Nucleus accumbens (tissue), 56 donors: ENCODE measurements around the gene LRRC32.

Experiments used
- DNase-seq, 56 donors: peaks; one replicate each; lab custom pipeline; 2025; lab: John Stamatoyannopoulos, UW

Gene LRRC32, protein sequence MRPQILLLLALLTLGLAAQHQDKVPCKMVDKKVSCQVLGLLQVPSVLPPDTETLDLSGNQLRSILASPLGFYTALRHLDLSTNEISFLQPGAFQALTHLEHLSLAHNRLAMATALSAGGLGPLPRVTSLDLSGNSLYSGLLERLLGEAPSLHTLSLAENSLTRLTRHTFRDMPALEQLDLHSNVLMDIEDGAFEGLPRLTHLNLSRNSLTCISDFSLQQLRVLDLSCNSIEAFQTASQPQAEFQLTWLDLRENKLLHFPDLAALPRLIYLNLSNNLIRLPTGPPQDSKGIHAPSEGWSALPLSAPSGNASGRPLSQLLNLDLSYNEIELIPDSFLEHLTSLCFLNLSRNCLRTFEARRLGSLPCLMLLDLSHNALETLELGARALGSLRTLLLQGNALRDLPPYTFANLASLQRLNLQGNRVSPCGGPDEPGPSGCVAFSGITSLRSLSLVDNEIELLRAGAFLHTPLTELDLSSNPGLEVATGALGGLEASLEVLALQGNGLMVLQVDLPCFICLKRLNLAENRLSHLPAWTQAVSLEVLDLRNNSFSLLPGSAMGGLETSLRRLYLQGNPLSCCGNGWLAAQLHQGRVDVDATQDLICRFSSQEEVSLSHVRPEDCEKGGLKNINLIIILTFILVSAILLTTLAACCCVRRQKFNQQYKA

DNA sequence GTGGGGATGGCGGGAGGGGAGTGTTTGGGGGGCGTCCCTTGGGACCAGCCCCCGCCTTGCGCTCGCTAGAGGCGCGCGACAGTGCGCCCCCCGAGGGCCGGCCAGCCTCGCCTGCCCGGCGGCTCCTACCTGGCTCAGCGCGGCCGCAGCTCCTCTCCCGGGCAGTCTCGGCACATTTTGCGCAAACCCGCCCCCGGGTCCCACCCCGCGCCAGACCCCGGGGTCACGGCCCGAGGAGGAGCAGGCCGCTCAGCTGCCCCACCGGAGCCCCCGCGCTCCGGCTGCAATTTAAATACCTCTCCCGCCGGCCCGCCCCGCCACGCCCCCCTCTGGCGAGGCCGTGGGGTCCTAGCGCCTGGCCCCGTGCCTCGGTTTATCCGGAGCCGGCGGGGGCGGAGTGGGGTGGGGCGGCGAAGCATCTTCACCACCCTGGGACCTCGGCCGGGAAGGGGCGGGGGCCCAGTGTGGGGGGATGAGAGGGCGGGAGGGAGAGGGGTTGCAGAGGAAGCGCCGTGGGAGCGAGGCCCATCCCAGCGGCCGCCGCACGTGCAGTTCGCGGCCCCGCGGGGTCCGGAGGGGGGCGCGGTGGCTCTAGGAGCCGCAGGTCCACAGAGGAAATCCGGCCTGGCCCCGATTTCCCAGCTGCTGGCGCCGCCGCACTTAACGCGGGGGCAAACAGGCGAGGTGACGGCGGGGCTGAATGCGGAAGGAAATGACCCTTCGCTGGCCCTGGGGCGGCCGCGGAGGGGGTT is at the start of gene LRRC32:
Gene LRRC32, minus strand, starts transcription at position 263 of the 752 bp plus-strand sequence. CDS start 4,793 bp downstream, outside the sequence.
- DNase-seq = peak in 2 of 56 donors; percentile 4 to 36

GRCh38 chr11:76719686-76720085 is 49.1 kb upstream of the LRRC32 start:
- no peak for DNase-seq

- DNase-seq = no peak
Observed at GRCh38 chr11:76719281-76719680, 48.7 kb upstream of the LRRC32 start.

GRCh38 chr11:76717816-76718215 is 47.3 kb upstream of the LRRC32 start:
- no peak for DNase-seq

DNA sequence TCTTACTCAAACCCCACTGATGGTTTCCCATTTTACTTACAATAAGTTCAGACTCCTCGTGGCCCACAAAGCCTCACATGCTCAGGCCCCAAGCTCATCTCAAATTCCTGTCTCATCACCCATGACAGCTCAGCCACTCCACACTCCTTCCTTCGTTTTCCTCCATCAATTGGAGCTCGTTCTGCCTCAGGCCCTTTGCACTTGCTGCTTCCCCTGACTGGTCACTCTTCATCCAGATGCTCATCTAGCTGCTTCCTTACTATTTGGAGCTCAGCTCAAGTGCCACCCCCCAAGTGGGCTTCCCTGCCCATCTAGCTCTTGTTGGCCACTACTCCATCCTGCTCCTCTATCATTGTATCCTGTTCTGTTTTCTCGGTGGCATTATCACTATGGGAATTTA is 46.8 kb upstream of the LRRC32 start:
- DNase-seq = no peak

DNA sequence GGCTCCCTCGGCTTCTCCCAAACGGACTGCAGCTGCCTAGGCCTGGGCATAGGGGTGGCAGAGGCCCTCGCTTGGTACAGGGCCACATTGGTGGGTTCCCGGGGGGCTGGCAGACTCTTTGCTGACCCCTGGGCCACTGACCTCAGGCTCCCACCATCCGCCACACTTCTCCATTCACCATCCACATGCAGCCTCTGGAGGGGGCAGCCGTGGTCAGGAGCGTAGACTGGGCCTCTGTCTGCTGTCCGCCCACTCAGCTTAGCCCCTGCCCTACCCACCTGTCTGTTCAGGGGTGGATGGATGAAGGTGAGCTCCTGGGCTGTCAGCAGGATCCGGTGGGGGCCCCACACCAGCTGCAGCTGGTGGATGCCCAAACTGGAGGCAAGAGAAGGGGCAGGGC is 45.7 kb upstream of the LRRC32 start:
- DNase-seq = no peak

DNA sequence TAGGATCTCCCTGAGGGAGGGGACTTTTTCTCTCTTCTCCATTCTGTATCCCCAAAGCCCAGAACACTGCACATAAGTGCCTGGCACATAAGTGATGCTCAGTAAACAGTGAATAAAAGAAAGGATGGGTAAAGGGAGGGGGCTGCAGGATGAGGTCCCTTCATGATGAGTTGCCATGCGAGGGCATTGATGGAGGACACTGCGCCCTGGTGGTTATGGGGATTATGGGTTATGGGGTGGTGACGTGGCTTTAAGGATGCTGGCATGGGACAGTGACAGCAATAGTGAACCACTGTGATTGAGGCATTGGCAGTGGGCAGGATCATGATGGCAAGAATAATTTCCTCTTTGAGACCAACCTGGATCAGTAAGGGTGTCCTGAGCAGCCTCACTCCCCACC is 43.9 kb upstream of the LRRC32 start:
- DNase-seq = no peak

DNA sequence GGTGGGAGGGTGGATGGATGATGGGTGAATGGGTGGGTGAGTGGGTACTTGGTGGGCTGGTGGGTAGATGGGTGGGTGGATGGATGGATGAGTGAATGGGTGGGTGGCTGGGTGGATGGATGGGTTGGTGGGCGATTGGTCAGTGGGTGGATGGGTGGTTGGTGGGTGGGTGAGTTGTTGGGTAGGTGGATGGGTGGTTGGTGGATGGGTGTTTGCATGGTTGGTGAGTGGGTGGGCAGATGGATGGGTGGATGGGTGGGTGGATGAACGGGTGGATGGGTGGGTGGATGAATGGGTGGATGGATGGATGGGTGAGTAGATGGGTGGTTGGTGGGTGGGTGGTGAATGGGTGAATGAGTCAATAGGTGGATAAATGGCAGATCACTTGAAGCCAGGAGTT is 43.0 kb upstream of the LRRC32 start:
- DNase-seq = no peak

GRCh38 chr11:76712125-76712524 is 41.6 kb upstream of the LRRC32 start:
- DNase-seq = no peak

DNA sequence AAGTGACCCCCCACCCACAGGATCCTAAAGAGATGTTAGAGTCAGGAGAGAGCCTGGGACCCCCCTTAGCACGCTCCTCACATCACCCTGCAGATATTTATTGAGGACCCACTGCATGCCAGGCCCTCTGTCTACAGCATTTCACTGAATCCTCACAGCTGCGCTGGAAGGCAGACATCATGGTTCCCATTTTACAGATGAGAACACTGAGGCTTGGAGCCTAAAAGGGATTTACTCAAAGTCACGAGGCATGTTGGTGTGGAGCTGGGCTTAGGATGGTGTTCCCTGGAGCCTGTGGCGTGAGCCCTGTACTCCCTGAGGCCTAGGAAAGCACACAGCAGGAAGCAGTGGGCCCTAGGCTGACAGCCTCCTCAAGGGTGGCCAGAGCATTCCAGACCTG is 39.2 kb upstream of the LRRC32 start:
- DNase-seq = no peak

DNA sequence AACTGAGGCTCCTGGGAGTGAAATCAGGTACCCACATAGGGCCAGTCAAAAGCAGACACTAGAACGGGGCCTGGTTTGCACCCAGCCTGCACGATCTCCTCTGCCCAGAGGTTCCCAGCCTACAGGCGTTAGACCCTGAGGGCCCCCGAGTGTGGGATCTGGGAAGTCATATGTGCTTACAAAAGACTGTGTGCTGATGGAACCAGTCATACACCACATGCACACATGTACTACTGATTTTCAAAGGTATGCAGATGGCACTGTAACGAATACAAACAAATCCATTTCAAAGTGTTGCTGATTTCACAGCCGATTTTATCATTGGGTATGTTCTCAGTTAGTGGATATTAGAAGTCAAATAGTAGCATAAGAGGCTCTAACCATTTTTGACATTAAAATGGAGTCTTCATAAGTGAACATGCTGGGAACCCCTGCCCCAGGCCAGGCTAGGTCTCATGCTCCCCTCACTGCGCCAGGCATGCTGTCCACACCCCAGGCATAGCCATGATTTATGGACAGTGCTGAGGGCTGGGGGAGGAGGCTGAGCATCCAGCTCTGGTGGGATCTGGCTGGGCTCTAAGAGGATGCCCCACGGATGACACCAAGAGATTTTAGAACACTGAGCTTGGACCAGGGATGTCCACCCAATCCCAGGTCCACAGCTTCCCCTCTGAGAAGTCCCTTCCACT is 38.6 kb upstream of the LRRC32 start:
- DNase-seq = no peak

DNA sequence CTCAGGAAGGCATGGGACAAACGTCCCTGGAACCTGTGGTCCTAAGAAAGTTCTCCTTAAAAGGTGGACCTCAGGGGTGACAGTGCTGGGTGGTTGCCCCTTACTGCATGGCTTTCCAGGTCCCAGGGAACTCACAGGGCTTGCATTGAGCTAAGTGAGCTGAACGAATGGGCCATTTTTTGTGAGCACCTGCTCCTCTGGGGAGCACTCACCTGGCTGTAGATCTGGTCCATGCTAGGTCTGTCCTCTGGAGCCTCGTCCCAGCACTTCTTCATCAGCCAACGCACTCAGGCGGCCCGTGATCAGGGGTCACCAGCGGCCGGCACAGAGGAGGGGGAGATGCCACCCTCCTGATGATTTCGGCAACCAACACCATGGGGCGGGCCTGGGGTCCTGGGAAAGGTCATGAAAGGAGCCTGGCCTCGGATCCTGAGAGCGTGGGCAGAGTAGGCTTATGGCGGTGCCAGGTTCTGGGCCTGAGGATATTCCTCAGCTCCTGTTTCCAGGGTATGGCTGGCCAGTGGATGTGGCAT is 36.8 kb upstream of the LRRC32 start:
- DNase-seq = no peak

DNA sequence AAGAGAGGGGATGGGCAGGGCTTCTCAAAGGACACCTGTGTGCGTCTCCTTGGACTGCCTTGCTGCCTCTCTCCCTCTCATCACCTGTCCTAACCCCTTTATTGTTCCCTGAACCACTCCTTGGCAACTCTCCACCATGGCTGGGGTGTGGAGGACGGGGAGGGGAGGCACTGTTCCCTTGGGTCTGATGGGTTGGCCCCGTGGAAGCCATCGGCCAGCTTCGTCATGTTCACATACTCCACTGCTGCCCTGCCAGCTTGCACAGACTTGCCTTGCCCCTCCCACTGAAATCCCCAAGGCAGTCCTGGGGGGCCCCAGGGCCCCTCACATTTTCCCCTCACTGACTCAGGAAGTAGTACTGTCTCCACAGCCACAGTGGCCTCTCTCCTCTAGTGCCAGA is 36.1 kb upstream of the LRRC32 start:
- no peak for DNase-seq

DNA sequence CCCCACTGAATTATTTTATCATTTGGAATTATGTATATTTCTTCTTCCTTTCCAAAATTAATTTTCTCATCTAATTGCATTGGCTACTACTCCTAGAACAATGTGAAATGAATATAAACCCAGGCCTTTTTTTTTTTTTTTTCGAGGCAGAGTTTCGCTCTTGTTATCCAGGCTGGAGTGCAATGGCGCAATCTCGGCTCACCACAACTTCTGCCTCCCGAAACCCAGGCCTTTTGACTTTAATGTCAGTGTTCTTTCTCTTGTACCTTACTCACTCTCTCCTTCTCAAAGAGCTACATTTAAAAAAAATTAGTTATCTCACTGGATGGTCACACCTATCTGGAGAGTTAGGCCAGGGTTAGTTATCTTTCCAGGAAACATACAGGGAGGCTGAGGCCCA is 35.3 kb upstream of the LRRC32 start:
- DNase-seq = no peak

DNA sequence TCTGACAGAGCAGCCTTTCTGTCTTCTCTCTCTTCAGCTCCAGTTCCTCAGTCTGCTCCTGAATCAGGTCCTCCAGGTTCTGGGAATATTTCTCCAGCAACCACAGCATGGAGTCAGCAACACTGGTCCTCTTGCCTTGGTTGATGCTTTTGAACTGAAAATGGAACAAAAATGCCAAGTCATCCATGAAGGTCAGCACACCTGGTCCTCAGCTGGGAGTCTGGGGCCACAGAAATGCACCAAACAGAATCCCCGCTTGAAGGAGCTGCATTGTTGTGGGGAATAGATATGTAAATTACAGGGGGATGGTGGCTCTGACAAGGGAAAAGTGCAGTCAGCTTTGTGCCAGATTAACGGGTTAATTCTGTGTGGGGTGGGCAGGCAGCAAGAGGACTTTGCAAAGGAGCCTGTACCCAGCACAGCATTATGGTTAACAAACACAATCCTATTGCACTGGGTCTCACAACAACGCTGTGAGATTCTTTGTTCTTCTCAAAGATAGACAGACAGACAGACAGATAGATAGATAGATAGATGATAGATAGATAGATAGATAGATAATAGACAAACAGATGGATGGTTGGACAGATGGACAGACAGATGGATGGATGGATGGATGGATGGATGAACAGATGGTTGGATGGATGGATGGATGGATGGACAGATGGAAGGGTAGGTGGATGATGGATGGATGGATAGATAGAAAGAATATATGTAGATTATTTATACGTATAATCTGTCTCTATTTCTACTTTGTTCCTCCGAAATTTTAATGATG is 33.8 kb upstream of the LRRC32 start:
- DNase-seq = no peak

DNA sequence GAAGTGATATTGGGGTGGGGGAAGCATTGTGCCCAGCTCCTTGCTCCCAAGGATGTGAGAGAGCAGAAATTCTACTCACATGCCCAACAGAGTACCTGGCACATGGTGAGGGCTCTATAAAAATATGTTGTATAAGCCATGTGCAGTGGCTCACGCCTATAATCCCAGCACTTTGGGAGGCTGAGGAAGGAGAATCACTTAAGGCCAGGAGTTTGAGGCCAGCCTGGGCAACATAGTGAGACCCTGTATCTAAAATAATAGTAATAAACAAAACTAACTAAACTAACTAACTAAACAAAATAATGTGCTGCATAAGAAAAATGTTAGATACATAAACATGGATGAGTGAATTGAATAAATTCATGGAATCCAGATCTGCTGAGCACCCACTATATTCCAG is 33.2 kb upstream of the LRRC32 start:
- DNase-seq = no peak

DNA sequence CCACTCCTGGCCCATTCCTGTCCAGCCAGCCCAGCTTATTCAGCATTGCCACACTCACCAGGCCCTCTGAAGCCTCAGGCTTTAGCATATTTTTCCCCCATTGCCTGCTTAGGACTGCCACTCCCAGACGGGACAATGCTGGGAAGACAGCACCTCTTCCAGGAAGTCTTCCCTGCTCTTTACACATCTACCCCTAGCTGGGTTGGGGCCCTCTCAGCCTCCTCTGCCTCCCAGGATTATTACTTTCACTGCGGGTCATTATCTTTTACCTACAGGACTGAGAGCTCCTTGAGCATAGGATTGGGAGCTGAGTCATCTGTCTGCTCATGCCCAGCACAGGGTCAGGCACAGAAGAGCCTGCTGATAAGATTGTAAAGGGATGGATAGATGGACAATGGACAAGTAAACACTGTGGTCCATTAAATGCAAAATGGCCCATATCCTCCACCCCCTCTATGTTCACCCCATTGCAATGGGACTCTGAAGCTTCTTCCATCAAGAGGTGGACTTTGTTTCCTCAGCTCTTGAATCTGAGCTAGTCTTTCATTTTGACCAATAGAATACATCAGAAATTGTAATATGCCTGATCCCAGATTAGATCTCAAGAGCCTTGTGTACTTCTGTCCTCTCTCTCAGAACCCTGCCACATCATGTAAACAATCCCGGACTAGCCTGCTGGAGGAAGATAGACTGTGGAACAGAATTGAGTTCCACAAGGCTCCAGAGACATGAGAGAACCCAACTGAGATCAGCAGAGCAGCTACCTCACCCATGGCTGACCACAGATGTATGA is 32.0 kb upstream of the LRRC32 start:
- no peak for DNase-seq

DNA sequence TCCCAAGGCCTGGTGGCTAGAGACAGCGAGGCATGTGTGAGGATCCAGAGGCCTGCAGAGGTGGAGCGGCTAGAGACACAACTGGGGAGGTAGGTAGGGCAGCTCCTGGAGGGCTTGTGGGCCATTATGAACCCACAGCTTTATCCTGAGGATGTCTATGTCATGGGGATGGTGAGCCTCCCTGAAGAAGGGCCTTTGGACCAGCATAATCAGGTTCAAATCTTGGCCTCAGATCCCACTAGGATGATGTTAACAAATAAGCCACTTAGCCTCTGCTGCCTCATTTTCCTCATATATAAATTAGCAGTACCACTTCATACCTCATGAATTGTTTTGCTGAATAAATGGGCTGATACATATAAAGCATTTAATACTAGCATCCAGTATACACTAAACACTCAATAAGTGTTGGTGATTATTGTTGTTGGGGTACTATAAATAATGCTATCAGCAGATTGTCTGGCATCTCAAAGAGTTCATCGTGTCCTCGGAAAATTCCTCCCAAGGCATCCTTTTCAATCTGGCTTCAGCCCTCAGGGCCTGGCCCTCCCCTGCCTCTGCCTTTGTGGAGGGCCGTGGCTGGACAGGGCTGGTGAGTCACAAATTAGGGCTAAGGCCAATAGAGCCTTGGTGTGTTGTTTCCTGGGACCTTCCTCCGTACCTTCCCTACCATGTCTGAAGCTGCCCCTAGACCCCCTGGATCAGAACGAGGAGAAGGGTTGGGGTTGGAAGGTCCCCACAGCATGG is 30.9 kb upstream of the LRRC32 start:
- DNase-seq = no peak
